Activated naive CD8-positive, alpha-beta T cell (primary cell): ENCODE data around the gene SPDYE11.
"Not testable (repeated sequence)": the region's sequence is repeated elsewhere in the genome, so short reads cannot be mapped to it uniquely, and the experiment has no call there.

Experiments used
- H3K27ac Mint-ChIP-seq: one replicate; pipeline ENCODE4 v1.8.0; 2021; ENCODE audit warnings: mixed read lengths
- H3K27me3 Mint-ChIP-seq: one replicate; pipeline ENCODE4 v1.8.0; 2021; ENCODE audit warnings: mixed read lengths
- H3K36me3 Mint-ChIP-seq: one replicate; pipeline ENCODE4 v1.8.0; 2021; ENCODE audit warnings: mixed read lengths
- H3K4me1 Mint-ChIP-seq: one replicate; pipeline ENCODE4 v1.8.0; 2021; ENCODE audit warnings: low read depth, mixed read lengths
- H3K4me3 Mint-ChIP-seq: one replicate; pipeline ENCODE4 v1.8.0; 2021; ENCODE audit warnings: mild to moderate bottlenecking, mixed read lengths
- H3K9me3 Mint-ChIP-seq: one replicate; pipeline ENCODE4 v1.8.0; 2021; ENCODE audit warnings: low read depth, mixed read lengths

The SPDYE11 gene

GRCh38 chr7:73057811-73058210 lies at the start of gene SPDYE11:
Gene SPDYE11, minus strand, starts transcription at chr7:73057911. Its CDS starts 1,800 bp downstream, at chr7:73056111.
- not testable (repeated sequence) for H3K36me3 Mint-ChIP-seq, H3K27ac Mint-ChIP-seq, H3K27me3 Mint-ChIP-seq, H3K4me3 Mint-ChIP-seq, H3K4me1 Mint-ChIP-seq, H3K9me3 Mint-ChIP-seq

GRCh38 chr7:73085938-73086337 lies 28.2 kb upstream of the SPDYE11 start, which contains the start of gene SPDYE9:
Gene SPDYE9, minus strand, starts transcription at chr7:73086038. Its CDS starts 1,800 bp downstream, at chr7:73084238.
- H3K27ac Mint-ChIP-seq, H3K9me3 Mint-ChIP-seq, H3K4me1 Mint-ChIP-seq, H3K27me3 Mint-ChIP-seq, H3K36me3 Mint-ChIP-seq, H3K4me3 Mint-ChIP-seq: not testable (repeated sequence)

DNA sequence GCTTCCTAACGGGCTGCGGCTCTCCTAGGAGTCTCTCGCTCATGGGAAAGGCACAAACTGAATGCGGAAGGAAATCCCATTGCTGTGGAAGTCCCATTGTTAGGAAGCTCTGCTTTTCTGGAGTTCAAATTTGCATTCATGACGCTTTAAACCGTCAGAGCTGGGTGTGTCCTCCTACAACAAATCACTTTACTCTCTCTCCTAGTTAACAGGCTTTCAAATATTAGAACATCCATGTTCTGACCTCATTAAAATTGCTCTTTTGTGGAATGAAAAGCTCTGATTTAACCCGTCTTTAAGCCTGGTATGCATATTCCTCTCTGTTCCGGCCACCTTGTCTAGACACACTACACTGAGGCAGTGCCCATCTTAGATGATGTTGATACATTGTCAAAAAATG lies 28.0 kb downstream of the SPDYE11 start, which contains the start of gene SPDYE8:
TSS of gene SPDYE8 (minus strand) at position 101 of the 400 bp plus-strand sequence. CDS start 1,800 bp downstream, outside the sequence.
- H3K27me3 Mint-ChIP-seq, H3K36me3 Mint-ChIP-seq, H3K4me3 Mint-ChIP-seq, H3K4me1 Mint-ChIP-seq, H3K9me3 Mint-ChIP-seq, H3K27ac Mint-ChIP-seq: not testable (repeated sequence)

DNA sequence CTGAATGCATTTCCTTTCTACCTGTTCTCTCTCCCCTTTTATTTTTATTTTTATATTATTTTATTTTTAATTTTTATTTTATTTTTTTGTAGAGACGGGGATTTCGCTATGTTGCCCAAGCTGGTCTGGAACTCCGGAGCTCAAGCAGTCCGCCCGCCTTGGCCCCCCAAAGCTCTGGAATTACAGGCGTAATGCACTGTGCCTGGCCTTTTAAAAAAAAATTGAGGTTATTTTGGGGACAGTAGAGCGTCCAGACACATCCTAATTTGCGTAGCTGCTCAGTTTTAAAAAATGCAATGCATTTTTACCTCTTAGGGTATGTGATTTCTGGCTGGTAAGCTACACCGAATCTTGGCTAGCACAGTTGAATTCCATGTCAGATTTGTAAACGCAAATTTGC lies 51.2 kb downstream of the SPDYE11 start:
- not testable (repeated sequence) for H3K36me3 Mint-ChIP-seq, H3K4me1 Mint-ChIP-seq, H3K9me3 Mint-ChIP-seq, H3K27ac Mint-ChIP-seq, H3K27me3 Mint-ChIP-seq
- peak overlapping the region; percentile 38 for H3K4me3 Mint-ChIP-seq

DNA sequence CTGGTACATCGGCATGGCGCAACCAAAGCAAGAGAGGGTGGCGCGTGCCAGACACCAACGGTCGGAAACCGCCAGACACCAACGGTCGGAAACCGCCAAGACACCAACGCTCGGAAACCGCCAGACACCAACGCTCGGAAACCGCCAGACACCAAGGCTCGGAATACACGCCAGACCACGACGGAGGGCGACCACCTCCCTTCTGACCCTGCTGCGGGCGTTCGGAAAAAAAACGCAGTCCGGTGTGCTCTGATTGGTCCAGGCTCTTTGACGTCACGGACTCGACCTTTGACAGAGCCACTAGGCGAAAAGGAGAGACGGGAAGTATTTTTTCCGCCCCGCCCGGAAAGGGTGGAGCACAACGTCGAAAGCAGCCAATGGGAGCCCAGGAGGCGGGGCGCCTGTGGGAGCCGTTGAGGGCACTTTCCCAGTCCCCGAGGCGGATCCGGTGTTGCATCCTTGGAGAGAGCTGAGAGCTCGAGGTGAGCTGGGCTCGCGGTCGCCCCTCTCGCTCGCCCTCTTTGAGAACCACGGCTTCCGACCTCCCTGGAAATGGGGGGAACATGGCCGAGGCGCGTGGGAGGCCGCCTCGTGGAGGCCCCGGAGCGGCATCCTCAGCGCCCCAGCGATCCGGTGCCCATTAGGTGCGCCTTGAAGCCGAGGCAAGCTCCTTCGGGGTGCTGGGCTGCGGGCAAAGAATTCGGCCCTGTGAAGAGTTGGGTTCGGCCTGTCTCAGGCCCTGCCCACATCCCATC lies 51.8 kb downstream of the SPDYE11 start:
- H3K4me3 Mint-ChIP-seq: peak overlapping the region; percentile 95
- H3K4me1 Mint-ChIP-seq, H3K36me3 Mint-ChIP-seq, H3K9me3 Mint-ChIP-seq, H3K27me3 Mint-ChIP-seq: not testable (repeated sequence)
- peak overlapping the region; percentile 99 for H3K27ac Mint-ChIP-seq

- H3K27ac Mint-ChIP-seq: peak overlapping the region; percentile 99
- peak overlapping the region; percentile 95 for H3K4me3 Mint-ChIP-seq
- not testable (repeated sequence) for H3K9me3 Mint-ChIP-seq, H3K4me1 Mint-ChIP-seq, H3K36me3 Mint-ChIP-seq, H3K27me3 Mint-ChIP-seq
Observed at GRCh38 chr7:73005356-73005692, 52.4 kb downstream of the SPDYE11 start.

GRCh38 chr7:72997887-72998468 lies 59.7 kb downstream of the SPDYE11 start:
- H3K4me1 Mint-ChIP-seq, H3K36me3 Mint-ChIP-seq, H3K4me3 Mint-ChIP-seq, H3K27me3 Mint-ChIP-seq, H3K27ac Mint-ChIP-seq, H3K9me3 Mint-ChIP-seq: not testable (repeated sequence)
